A673 (cell line): Measurements from ENCODE around the gene CDK14. TPM values are rescaled to one million over a fixed set of nuclear protein-coding genes. Genes with fewer than 3 reads are reported as not detected.
"Not testable (repeated sequence)": the region's sequence is repeated elsewhere in the genome, so short reads cannot be mapped to it uniquely, and the experiment has no call there.

Source experiments
- BruUV-seq: library from RNA; stranded (reverse); fragments of 400-500 nt; replicated peaks from 2 replicates; lab custom pipeline; 2021; lab: Mats Ljungman, UMichigan
- CTCF ChIA-PET: fragments of 300-600 bp; sonication (Branson Sonifier 250); formaldehyde crosslinking; loops from one replicate; lab custom pipeline; 2022; ENCODE audit warnings: antibody characterized with exemption; lab: Charles Lee
- POLR2A ChIA-PET: fragments of 300-600 bp; sonication (Branson Sonifier 250); formaldehyde crosslinking; loops from one replicate; lab custom pipeline; 2022; ENCODE audit warnings: antibody characterized with exemption; ENCODE audit not compliant: low non-redundant PET; lab: Charles Lee
- DNase-seq: peaks from one replicate; pipeline ENCODE4 v3.0.0-alpha.2; 2015; ENCODE audit warnings: low spot score
- H3K27ac ChIP-seq: fragments of 200-600 bp; sonication (generic); 2 replicates; pipeline ENCODE4 v1.5.1; 2016; ENCODE audit warnings: mixed run types, low read depth, mild to moderate bottlenecking, mixed read lengths, antibody characterized with exemption, low read length; ENCODE audit not compliant: poor library complexity, severe bottlenecking
- H3K27me3 ChIP-seq: fragments of 200-600 bp; sonication (generic); replicated peaks from 2 replicates; pipeline ENCODE4 v1.6.1; 2017; ENCODE audit warnings: mixed run types, low read depth, mild to moderate bottlenecking, mixed read lengths, antibody characterized with exemption, low read length; ENCODE audit not compliant: insufficient read depth, poor library complexity
- H3K36me3 ChIP-seq: fragments of 200-600 bp; sonication (generic); 2 replicates; pipeline ENCODE4 v1.6.1; 2016; ENCODE audit warnings: mixed run types, mild to moderate bottlenecking, mixed read lengths, antibody characterized with exemption, low read length; ENCODE audit not compliant: insufficient read depth, poor library complexity, severe bottlenecking
- H3K4me1 ChIP-seq: fragments of 200-600 bp; sonication (generic); 2 replicates; pipeline ENCODE4 v1.6.1; 2017; ENCODE audit warnings: mixed run types, mild to moderate bottlenecking, mixed read lengths, antibody characterized with exemption, low read length; ENCODE audit not compliant: insufficient read depth, poor library complexity, severe bottlenecking
- H3K4me3 ChIP-seq: fragments of 200-600 bp; sonication (generic); 2 replicates; pipeline ENCODE4 v1.5.1; 2016; ENCODE audit warnings: low read depth, mixed run types, mild to moderate bottlenecking, mixed read lengths, low read length; ENCODE audit not compliant: poor library complexity, severe bottlenecking
- H3K9me3 ChIP-seq: fragments of 200-600 bp; sonication (generic); 2 replicates; pipeline ENCODE4 v1.6.1; 2016; ENCODE audit warnings: mixed run types, low read depth, mild to moderate bottlenecking, mixed read lengths, antibody characterized with exemption, low read length; ENCODE audit not compliant: poor library complexity, severe bottlenecking
- EZH2 ChIP-seq: fragments of 200-600 bp; sonication (generic); IDR thresholded peaks from 2 replicates; pipeline ENCODE4 v1.6.1; 2017; ENCODE audit warnings: borderline replicate concordance, low read depth, mild to moderate bottlenecking, mixed read lengths, antibody characterized with exemption, low read length; ENCODE audit not compliant: poor library complexity, severe bottlenecking
- intact Hi-C: fragments of 100-400 bp; cut with micrococcal nuclease; formaldehyde crosslinking; loops from one replicate; pipeline ENCODE4 v1.10.0; 2022; ENCODE audit not compliant: unreplicated experiment
- total RNA-seq: library from RNA; stranded (reverse); gene quantifications from 2 replicates; pipeline ENCODE4 v1.2.3, GENCODE V29; 2021
- TF ChIP-seq, protein P1 (sequence below): fragments of 300-800, 200-600 bp; sonication (generic); conservative IDR thresholded peaks from 2 replicates; pipeline ENCODE4 v1.5.1; 2017; ENCODE audit warnings: low read depth, mild to moderate bottlenecking, antibody characterized with exemption, low read length, moderate library complexity, mixed read lengths

CDK14 gene
- total RNA-seq, 1 experiment from 2014 or later = 128 TPM

GRCh38 chr7:90769036-90769435, 172.9 kb downstream of the CDK14 start:
- intact Hi-C loops = no loop called here
- no peaks in the 10 kb centered on the region for H3K9me3 ChIP-seq
- no peak overlapping the region for H3K4me3 ChIP-seq
- TF ChIP-seq EZH2 = no peak
- H3K4me1 ChIP-seq = peaks cover 61% of the 10 kb centered on the region
- no peaks in the 10 kb centered on the region for H3K27me3 ChIP-seq
- no peak for DNase-seq
- BruUV-seq = no TSS peak
- no peak overlapping the region for H3K27ac ChIP-seq
- H3K36me3 ChIP-seq = peaks cover 3% of the 10 kb centered on the region
- ChIA-PET POLR2A (no interaction called here), CTCF (interaction anchor here (0.6 kb wide), 1 partner anchor 298 kb away, joined by 3 read pairs; no protein-coding TSS in a partner anchor)

- POLR2A ChIA-PET, DNase-seq, H3K4me3 ChIP-seq, H3K27me3 ChIP-seq, intact Hi-C loops, H3K36me3 ChIP-seq, H3K9me3 ChIP-seq, H3K27ac ChIP-seq, BruUV-seq: not testable (repeated sequence)
- CTCF ChIA-PET = interaction anchor here (0.6 kb wide), 1 partner anchor 299 kb away, joined by 3 read pairs; no protein-coding TSS in a partner anchor
- H3K4me1 ChIP-seq = peaks cover 56% of the 10 kb centered on the region
Measured at GRCh38 chr7:90769566-90769965, 173.4 kb downstream of the CDK14 start.

DNA sequence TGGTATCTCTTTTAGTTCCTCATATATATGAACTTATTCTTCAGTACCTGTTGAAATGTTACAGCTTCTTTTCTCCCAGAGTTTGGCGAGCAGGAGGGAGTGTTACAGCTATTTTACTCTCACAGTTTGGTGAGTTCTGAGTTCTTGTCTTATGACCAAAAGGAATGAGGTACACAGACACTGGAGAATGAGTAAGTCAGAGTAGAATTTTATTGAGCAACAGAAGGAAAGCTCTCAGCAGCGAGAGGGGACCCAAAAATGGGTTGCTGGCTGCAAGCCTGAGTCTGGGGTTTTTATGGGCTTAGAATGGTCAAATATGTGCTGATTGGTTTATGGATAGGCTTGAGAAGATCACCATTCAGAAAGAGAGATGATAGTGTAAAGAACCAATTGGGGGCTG, 175.2 kb downstream of the CDK14 start:
- Histone ChIP-seq H3K27me3 (no peaks in the 10 kb centered on the region), H3K4me3 (no peak overlapping the region), H3K27ac (no peak overlapping the region), H3K4me1 (peaks cover 52% of the 10 kb centered on the region), H3K9me3 (no peaks in the 10 kb centered on the region), H3K36me3 (peaks cover 3% of the 10 kb centered on the region)
- no peak for DNase-seq
- intact Hi-C loops = no loop called here
- no TSS peak for BruUV-seq
- CTCF ChIA-PET = no interaction called here
- POLR2A ChIA-PET = no interaction called here
- TF ChIP-seq EZH2 = no peak
- TF ChIP-seq, protein P1, sequence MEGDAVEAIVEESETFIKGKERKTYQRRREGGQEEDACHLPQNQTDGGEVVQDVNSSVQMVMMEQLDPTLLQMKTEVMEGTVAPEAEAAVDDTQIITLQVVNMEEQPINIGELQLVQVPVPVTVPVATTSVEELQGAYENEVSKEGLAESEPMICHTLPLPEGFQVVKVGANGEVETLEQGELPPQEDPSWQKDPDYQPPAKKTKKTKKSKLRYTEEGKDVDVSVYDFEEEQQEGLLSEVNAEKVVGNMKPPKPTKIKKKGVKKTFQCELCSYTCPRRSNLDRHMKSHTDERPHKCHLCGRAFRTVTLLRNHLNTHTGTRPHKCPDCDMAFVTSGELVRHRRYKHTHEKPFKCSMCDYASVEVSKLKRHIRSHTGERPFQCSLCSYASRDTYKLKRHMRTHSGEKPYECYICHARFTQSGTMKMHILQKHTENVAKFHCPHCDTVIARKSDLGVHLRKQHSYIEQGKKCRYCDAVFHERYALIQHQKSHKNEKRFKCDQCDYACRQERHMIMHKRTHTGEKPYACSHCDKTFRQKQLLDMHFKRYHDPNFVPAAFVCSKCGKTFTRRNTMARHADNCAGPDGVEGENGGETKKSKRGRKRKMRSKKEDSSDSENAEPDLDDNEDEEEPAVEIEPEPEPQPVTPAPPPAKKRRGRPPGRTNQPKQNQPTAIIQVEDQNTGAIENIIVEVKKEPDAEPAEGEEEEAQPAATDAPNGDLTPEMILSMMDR = no peak

DNA sequence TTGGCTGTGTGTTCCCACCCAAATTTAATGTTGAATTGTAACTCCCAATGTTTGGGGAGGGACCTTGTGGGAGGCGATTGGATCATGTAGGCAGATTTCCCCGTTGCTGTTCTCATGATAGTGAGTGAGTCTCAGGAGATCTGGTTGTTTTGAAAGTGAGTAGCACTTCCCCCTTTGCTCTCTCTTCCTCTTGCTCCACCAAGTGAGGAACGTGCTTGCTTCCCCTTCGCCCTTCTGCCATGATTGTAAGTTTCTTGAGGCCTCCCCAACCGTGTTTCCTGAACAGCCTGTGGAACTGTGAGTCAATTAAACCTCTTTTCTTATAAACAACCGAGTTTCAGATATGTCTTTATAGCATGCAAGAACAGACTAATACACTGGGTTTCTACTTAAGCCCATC, 176.3 kb downstream of the CDK14 start:
- H3K4me3 ChIP-seq = no peak overlapping the region
- DNase-seq = no peak
- H3K36me3 ChIP-seq = peaks cover 3% of the 10 kb centered on the region
- no peaks in the 10 kb centered on the region for H3K9me3 ChIP-seq
- ChIA-PET POLR2A (no interaction called here), CTCF (no interaction called here)
- intact Hi-C loops = no loop called here
- no peak for TF ChIP-seq EZH2
- TF ChIP-seq, protein P1 = no peak
- no TSS peak for BruUV-seq
- H3K4me1 ChIP-seq = peaks cover 51% of the 10 kb centered on the region
- no peaks in the 10 kb centered on the region for H3K27me3 ChIP-seq
- no peak overlapping the region for H3K27ac ChIP-seq
